VCaP (cell line): ENCODE measurements around the gene WDCP.

Source experiments
- H3K27ac ChIP-seq: fragments of 450-650 bp; 2 replicates; pipeline ENCODE4 v1.5.1; 2017
- CTCF ChIP-seq: fragments of 450-650 bp; conservative IDR thresholded peaks from 2 replicates; pipeline ENCODE4 v1.5.1; 2017; ENCODE audit warnings: mild to moderate bottlenecking, moderate library complexity

Gene WDCP

GRCh38 chr2:24076849-24077534 lies 29.8 kb upstream of the WDCP start:
- H3K27ac ChIP-seq, result peak overlapping the region; percentile 81
- no peak for TF ChIP-seq CTCF

- no peak for TF ChIP-seq CTCF
- H3K27ac ChIP-seq, result peak within 1 kb of the TSS; percentile 88
Measured at GRCh38 chr2:24075915-24076848, 29.0 kb upstream of the WDCP start, which contains the start of gene SF3B6. SF3B6 (minus strand) TSS chr2:24076326; CDS start chr2:24076229, 97 bp downstream.

- TF ChIP-seq CTCF, result no peak
- H3K27ac ChIP-seq, result peak overlapping the region; percentile 88
Measured at GRCh38 chr2:24075259-24075658, 28.1 kb upstream of the WDCP start.

GRCh38 chr2:24073816-24074215 lies 26.6 kb upstream of the WDCP start:
- no peak for TF ChIP-seq CTCF
- no peak overlapping the region for H3K27ac ChIP-seq

- TF ChIP-seq CTCF, result no peak
- no peak overlapping the region for H3K27ac ChIP-seq
Measured at GRCh38 chr2:24072259-24072658, 25.1 kb upstream of the WDCP start.

- no peak for TF ChIP-seq CTCF
- H3K27ac ChIP-seq, result no peak overlapping the region
Measured at GRCh38 chr2:24065341-24065740, 18.1 kb upstream of the WDCP start.

GRCh38 chr2:24058564-24059271 lies 11.5 kb upstream of the WDCP start:
- no peak for TF ChIP-seq CTCF
- H3K27ac ChIP-seq, result no peak overlapping the region
